H9 (cell line): Measurements from ENCODE around the gene FRS3. TPM values are rescaled to one million over a fixed set of nuclear protein-coding genes. Genes with fewer than 3 reads are reported as not detected.

Experiments used
- DNase-seq: peaks from one replicate; pipeline ENCODE4 v3.0.0-alpha.2; 2017
- H2AFZ ChIP-seq: one replicate; pipeline ENCODE4 v1.6.1; 2013; ENCODE audit warnings: mild to moderate bottlenecking, low read length, control low read depth, moderate library complexity
- H2AK5ac ChIP-seq: 2 replicates; pipeline ENCODE4 v1.6.1; 2013; ENCODE audit warnings: low read length, control low read depth, mixed read lengths; ENCODE audit not compliant: insufficient read length
- H2BK120ac ChIP-seq: one replicate; pipeline ENCODE4 v1.6.1; 2013; ENCODE audit warnings: low read depth, mild to moderate bottlenecking, low read length, control low read depth, inconsistent platforms; ENCODE audit not compliant: poor library complexity, severe bottlenecking
- H2BK12ac ChIP-seq: 2 replicates; pipeline ENCODE4 v1.6.1; 2013; ENCODE audit warnings: low read length, control low read depth, mixed read lengths, low read depth; ENCODE audit not compliant: insufficient read length
- H2BK15ac ChIP-seq: 2 replicates; pipeline ENCODE4 v1.6.1; 2013; ENCODE audit warnings: low read depth, low read length, control low read depth
- H2BK20ac ChIP-seq: one replicate; pipeline ENCODE4 v1.6.1; 2013; ENCODE audit warnings: low read depth, mild to moderate bottlenecking, low read length, control low read depth, inconsistent platforms; ENCODE audit not compliant: poor library complexity, severe bottlenecking
- H2BK5ac ChIP-seq: 2 replicates; pipeline ENCODE4 v1.6.1; 2013; ENCODE audit warnings: low read length, control low read depth, mixed read lengths; ENCODE audit not compliant: insufficient read length
- H3K14ac ChIP-seq: 2 replicates; pipeline ENCODE4 v1.6.1; 2013; ENCODE audit warnings: low read length, control low read depth; ENCODE audit not compliant: insufficient read depth
- H3K18ac ChIP-seq: 2 replicates; pipeline ENCODE4 v1.6.1; 2013; ENCODE audit warnings: low read depth, mild to moderate bottlenecking, mixed read lengths, low read length, control low read depth; ENCODE audit not compliant: insufficient read length
- H3K23ac ChIP-seq: 2 replicates; pipeline ENCODE4 v1.6.1; 2013; ENCODE audit warnings: low read length, control low read depth, mixed read lengths, low read depth; ENCODE audit not compliant: insufficient read length
- H3K23me2 ChIP-seq: 2 replicates; pipeline ENCODE4 v1.6.1; 2013; ENCODE audit warnings: low read depth, mild to moderate bottlenecking, mixed read lengths, low read length, control low read depth; ENCODE audit not compliant: insufficient read length, poor library complexity, severe bottlenecking
- H3K27ac ChIP-seq: 2 replicates; pipeline ENCODE4 v1.5.1; 2013; ENCODE audit warnings: low read length, control low read depth, mixed read lengths, low read depth; ENCODE audit not compliant: insufficient read length
- H3K27me3 ChIP-seq: 2 replicates; pipeline ENCODE4 v1.6.1; 2013; ENCODE audit warnings: low read length, control low read depth, inconsistent platforms; ENCODE audit not compliant: insufficient read depth
- H3K4ac ChIP-seq: 2 replicates; pipeline ENCODE4 v1.6.1; 2013; ENCODE audit warnings: low read depth, mild to moderate bottlenecking, control low read depth, inconsistent platforms, low read length, moderate library complexity
- H3K4me1 ChIP-seq: 2 replicates; pipeline ENCODE4 v1.6.1; 2013; ENCODE audit warnings: low read length, control low read depth, inconsistent platforms; ENCODE audit not compliant: insufficient read depth
- H3K4me2 ChIP-seq: 2 replicates; pipeline ENCODE4 v1.6.1; 2013; ENCODE audit warnings: low read length, control low read depth, mixed read lengths; ENCODE audit not compliant: insufficient read length, insufficient read depth
- H3K56ac ChIP-seq: 2 replicates; pipeline ENCODE4 v1.6.1; 2013; ENCODE audit warnings: low read depth, mild to moderate bottlenecking, mixed read lengths, low read length, control low read depth; ENCODE audit not compliant: insufficient read length
- H3K79me1 ChIP-seq: 2 replicates; pipeline ENCODE4 v1.6.1; 2013; ENCODE audit warnings: low read depth, mild to moderate bottlenecking, moderate library complexity, low read length, control low read depth, inconsistent platforms; ENCODE audit not compliant: insufficient read depth, poor library complexity, severe bottlenecking
- H3K79me2 ChIP-seq: 2 replicates; pipeline ENCODE4 v1.6.1; 2013; ENCODE audit warnings: low read length, control low read depth, inconsistent platforms; ENCODE audit not compliant: insufficient read depth
- H3K9ac ChIP-seq: 2 replicates; pipeline ENCODE4 v1.6.1; 2013; ENCODE audit warnings: low read length, control low read depth, mixed read lengths; ENCODE audit not compliant: insufficient read length; ENCODE audit errors: extremely low read depth
- H3K9me3 ChIP-seq: one replicate; pipeline ENCODE4 v1.6.1; 2013; ENCODE audit warnings: low read depth, low read length, inconsistent platforms; ENCODE audit not compliant: control insufficient read depth
- H3T11ph ChIP-seq: one replicate; pipeline ENCODE4 v1.6.1; 2013; ENCODE audit warnings: mild to moderate bottlenecking, low read length, control low read depth, inconsistent platforms
- H4K20me1 ChIP-seq: one replicate; pipeline ENCODE4 v1.6.1; 2013; ENCODE audit not compliant: control insufficient read depth, insufficient read length, insufficient read depth
- H4K5ac ChIP-seq: 2 replicates; pipeline ENCODE4 v1.6.1; 2013; ENCODE audit warnings: low read depth, mild to moderate bottlenecking, mixed read lengths, low read length, control low read depth; ENCODE audit not compliant: insufficient read length
- H4K8ac ChIP-seq: replicated peaks from 2 replicates; pipeline ENCODE4 v1.6.1; 2013; ENCODE audit warnings: low read length, control low read depth, mixed read lengths, low read depth; ENCODE audit not compliant: insufficient read length
- H4K91ac ChIP-seq: 2 replicates; pipeline ENCODE4 v1.6.1; 2013; ENCODE audit warnings: low read depth, mild to moderate bottlenecking, moderate library complexity, mixed read lengths, low read length, control low read depth; ENCODE audit not compliant: insufficient read length
- H3K27ac Mint-ChIP-seq, 3 experiments: 2 replicates in 2 of 3; 3 replicates in 1 of 3; pipeline ENCODE4 v1.8.0; 2020 to 2021; ENCODE audit warnings: mixed read lengths in 3 of 3, mild to moderate bottlenecking in 1 of 3, moderate library complexity in 1 of 3
- H3K27me3 Mint-ChIP-seq: 2 replicates; pipeline ENCODE4 v1.8.0; 2021; ENCODE audit warnings: low read depth, mild to moderate bottlenecking, moderate library complexity, mixed read lengths
- H3K36me3 Mint-ChIP-seq, 3 experiments: 2 replicates in 2 of 3; 3 replicates in 1 of 3; pipeline ENCODE4 v1.8.0; 2020 to 2021; ENCODE audit warnings: low read depth in 3 of 3, mixed read lengths in 3 of 3; ENCODE audit not compliant: insufficient read depth in 1 of 3
- H3K4me1 Mint-ChIP-seq, 2 experiments: 2 replicates each; pipeline ENCODE4 v1.8.0; 2020; ENCODE audit warnings: mixed read lengths in 2 of 2
- H3K4me3 Mint-ChIP-seq, 2 experiments: 2 replicates in 1 of 2; 3 replicates in 1 of 2; pipeline ENCODE4 v1.8.0; 2020 to 2021; ENCODE audit warnings: mild to moderate bottlenecking in 2 of 2, mixed read lengths in 2 of 2, moderate library complexity in 1 of 2
- H3K9me3 Mint-ChIP-seq, 2 experiments: 2 replicates in 1 of 2; 3 replicates in 1 of 2; pipeline ENCODE4 v1.8.0; 2020; ENCODE audit warnings: mild to moderate bottlenecking in 2 of 2, mixed read lengths in 2 of 2, moderate library complexity in 1 of 2
- CTCF ChIP-seq: fragments of 200-600 bp; sonication (generic); conservative IDR thresholded peaks from 3 replicates; pipeline ENCODE4 v1.8.0; 2021; ENCODE audit warnings: antibody characterized with exemption, mild to moderate bottlenecking
- WGBS: extraction: QIAGEN DNeasy Blood & Tissue Kit; methylation state at CpG from one replicate; pipeline ENCODE4 v1.1.7; 2013; ENCODE audit warnings: missing lambda C conversion rate, low lambda C conversion rate, mixed read lengths; ENCODE audit not compliant: insufficient read length; ENCODE audit errors: extremely low coverage; 5-methylcytosine and 5-hydroxymethylcytosine counted together
- total RNA-seq: library from RNA; stranded (reverse); gene quantifications from 2 replicates; pipeline ENCODE4 v1.2.1, GENCODE V29; 2021

Gene FRS3
- total RNA-seq, 1 experiment from 2014 or later: 4.8 TPM

GRCh38 chr6:41785689-41786450 lies 6.2 kb upstream of the FRS3 start:
- Histone ChIP-seq H3K4ac (no peak overlapping the region), H3K27me3 (peaks cover 17% of the 10 kb centered on the region; the same call in 1 of the 2 replicates), H4K8ac (no peak overlapping the region), H3K56ac (no peak overlapping the region), H3K27ac (no peak overlapping the region), H3T11ph (no peak overlapping the region), H4K91ac (no peak overlapping the region), H3K14ac (no peak overlapping the region), H3K79me1 (no peaks in the 10 kb centered on the region), H2BK20ac (no peak overlapping the region), H3K79me2 (peaks cover 2% of the 10 kb centered on the region; the same call in 1 of the 2 replicates), H3K23me2 (peaks cover 8% of the 10 kb centered on the region), H4K20me1 (no peaks in the 10 kb centered on the region), H2BK5ac (no peak overlapping the region), H3K23ac (no peak overlapping the region), H2BK12ac (no peak overlapping the region), H2AFZ (no peak overlapping the region), H2BK120ac (no peak overlapping the region), H3K9me3 (no peaks in the 10 kb centered on the region), H2BK15ac (no peak overlapping the region), H3K9ac (no peak overlapping the region), H3K4me2 (peak overlapping the region; percentile 95), H2AK5ac (no peak overlapping the region), H4K5ac (no peak overlapping the region), H3K18ac (no peak overlapping the region), H3K4me1 (no peaks in the 10 kb centered on the region)
- Mint-ChIP-seq H3K4me3 (peak overlapping the region; percentile 95 to 98), H3K27me3 (peaks cover 55% of the 10 kb centered on the region), H3K4me1 (peaks cover 16 to 24% of the 10 kb centered on the region in 2 experiments), H3K27ac (no peak overlapping the region), H3K9me3 (no peaks in the 10 kb centered on the region; a peak in 3 of 5 replicates), H3K36me3 (peaks cover 12 to 21% (median 16%) of the 10 kb centered on the region in 3 experiments)
- peak; percentile 55 for DNase-seq
- TF ChIP-seq CTCF: no peak
- WGBS: no CpG with 5 or more reads among the region's 29 CpGs
